GM12878 (cell line): ENCODE data around the gene TNFRSF8. TPM values are rescaled to one million over a fixed set of nuclear protein-coding genes. Genes with fewer than 3 reads are reported as not detected.

Experiments used
- DPF2 ChIP-seq: fragments of 450-650 bp; IDR thresholded peaks from 2 replicates; pipeline ENCODE4 v1.6.1; 2017; ENCODE audit warnings: mild to moderate bottlenecking
- EZH2 ChIP-seq: IDR thresholded peaks from 2 replicates; pipeline ENCODE4 v1.6.1; 2012; ENCODE audit warnings: low read depth, mild to moderate bottlenecking, control low read depth, inconsistent platforms, low read length, borderline replicate concordance; ENCODE audit not compliant: control insufficient read depth
- GATAD2B ChIP-seq: fragments of 450-650 bp; conservative IDR thresholded peaks from 2 replicates; pipeline ENCODE4 v1.6.1; 2017; ENCODE audit warnings: low read depth, mild to moderate bottlenecking, moderate library complexity
- HDGF ChIP-seq: fragments of 450-650 bp; IDR thresholded peaks from 2 replicates; pipeline ENCODE4 v1.6.1; 2016; ENCODE audit warnings: antibody characterized with exemption
- LARP7 ChIP-seq: fragments of 450-650 bp; IDR thresholded peaks from 2 replicates; pipeline ENCODE4 v1.6.1; 2017; ENCODE audit warnings: mild to moderate bottlenecking
- NFXL1 ChIP-seq: fragments of 450-650 bp; IDR thresholded peaks from 2 replicates; pipeline ENCODE4 v1.6.1; 2017; ENCODE audit warnings: antibody characterized with exemption, mild to moderate bottlenecking, borderline replicate concordance
- PBX3 ChIP-seq: IDR thresholded peaks from 2 replicates; pipeline ENCODE4 v1.6.1; 2011; ENCODE audit warnings: mild to moderate bottlenecking, low read depth, low read length, moderate library complexity; ENCODE audit not compliant: insufficient replicate concordance
- RB1 ChIP-seq: fragments of 450-650 bp; formaldehyde crosslinking; IDR thresholded peaks from 2 replicates; pipeline ENCODE4 v1.6.1; 2017; ENCODE audit warnings: mild to moderate bottlenecking, borderline replicate concordance
- ZNF592 ChIP-seq: fragments of 450-650 bp; IDR thresholded peaks from 2 replicates; pipeline ENCODE4 v1.6.1; 2017; ENCODE audit warnings: mild to moderate bottlenecking, moderate library complexity
- polyA plus RNA-seq, 11 experiments: library from polyadenylated mRNA; depleted of rRNA in 4 of 11; unstranded in 6 of 11; stranded (reverse) in 5 of 11; fragments of >200 nt; fragmentation: Nextera tagmentation in 4 of 11; fragmentation: Illumina TruSeq in 1 of 11; extraction: Ambion mirVana in 4 of 11; extraction: Trizol in 1 of 11; gene quantifications; 1 replicate in 1 of 11; 2 replicates in 10 of 11; pipeline versions ENCODE4 v1.2.1 to v1.2.3, GENCODE V29; 2011 to 2016; ENCODE audit warnings: inconsistent platforms in 2 of 11, missing spikeins in 2 of 11, low read depth in 1 of 11
- total RNA-seq, 4 experiments: library from RNA; depleted of rRNA in 3 of 4; stranded (reverse); fragments of >200 nt in 3 of 4; fragmentation: Illumina TruSeq in 1 of 4; extraction: Trizol in 1 of 4; gene quantifications; 2 replicates each; pipeline versions ENCODE4 v1.2.1 to v1.2.3, GENCODE V29; 2013 to 2021

Gene TNFRSF8
- total and polyA plus RNA-seq, 10 of the 15 experiments (the other 5 are each of a cell fraction or from before 2014, with no cell fraction given), result 9.8 to 114 (median 58.8) TPM

- TF ChIP-seq ZNF592, result no peak
- no peak for TF ChIP-seq HDGF
- no peak for TF ChIP-seq RB1
- TF ChIP-seq EZH2, result no peak
- no peak for TF ChIP-seq PBX3
- TF ChIP-seq NFXL1, result no peak
- no peak for TF ChIP-seq GATAD2B
- no peak for TF ChIP-seq LARP7
- no peak for TF ChIP-seq DPF2
Observed at GRCh38 chr1:12035312-12035711, 27.8 kb upstream of the TNFRSF8 start (continued).
